Amniotic epithelial cell (primary cell): ENCODE measurements around the gene CARD8.

ENCODE experiments used
- DNase-seq: peaks from one replicate; pipeline ENCODE4 v3.0.0-alpha.2; 2010; ENCODE audit warnings: low read depth

Gene CARD8

GRCh38 chr19:48206397-48207093, 49.2 kb downstream of the CARD8 start:
- no peak for DNase-seq

GRCh38 chr19:48203794-48204628, 51.7 kb downstream of the CARD8 start:
- DNase-seq = peak; percentile 92

- DNase-seq = no peak
These were observed 52.4 kb downstream of the CARD8 start for GRCh38 chr19:48203222-48203793.

- no peak for DNase-seq
These were observed 58.6 kb downstream of the CARD8 start for GRCh38 chr19:48196933-48197665.

GRCh38 chr19:48196321-48196763, 59.4 kb downstream of the CARD8 start:
- DNase-seq = no peak

- no peak for DNase-seq
These were observed 60.6 kb downstream of the CARD8 start for GRCh38 chr19:48194844-48195830.

- DNase-seq = peak; percentile 12
These were observed 61.5 kb downstream of the CARD8 start for GRCh38 chr19:48194041-48194843.

GRCh38 chr19:48192750-48193149, 63.0 kb downstream of the CARD8 start:
- no peak for DNase-seq

GRCh38 chr19:48190885-48191284, 64.8 kb downstream of the CARD8 start:
- DNase-seq = no peak

- DNase-seq = peak; percentile 92
These were observed 65.3 kb downstream of the CARD8 start for GRCh38 chr19:48190288-48190884.

- DNase-seq = no peak
These were observed 69.1 kb downstream of the CARD8 start for GRCh38 chr19:48186541-48186991.

- DNase-seq = no peak
These were observed 69.7 kb downstream of the CARD8 start for GRCh38 chr19:48186015-48186414.

GRCh38 chr19:48183356-48183755, 72.4 kb downstream of the CARD8 start:
- no peak for DNase-seq

- DNase-seq = no peak
These were observed 73.3 kb downstream of the CARD8 start for GRCh38 chr19:48182434-48182833.

GRCh38 chr19:48181505-48181904, 74.2 kb downstream of the CARD8 start:
- DNase-seq = no peak

- no peak for DNase-seq
These were observed 79.5 kb downstream of the CARD8 start for GRCh38 chr19:48176226-48176625.

- DNase-seq = no peak
These were observed 80.1 kb downstream of the CARD8 start for GRCh38 chr19:48175578-48175977.

GRCh38 chr19:48174445-48175030, 81.2 kb downstream of the CARD8 start:
- DNase-seq = no peak

- no peak for DNase-seq
These were observed 84.0 kb downstream of the CARD8 start for GRCh38 chr19:48171710-48172109.
